Measurements from ENCODE around the gene DPP10. TPM values are rescaled to one million over a fixed set of nuclear protein-coding genes. Genes with fewer than 3 reads are reported as not detected.

The DPP10 gene
- total RNA-seq, 1 experiment from 2014 or later, result not detected

DNA sequence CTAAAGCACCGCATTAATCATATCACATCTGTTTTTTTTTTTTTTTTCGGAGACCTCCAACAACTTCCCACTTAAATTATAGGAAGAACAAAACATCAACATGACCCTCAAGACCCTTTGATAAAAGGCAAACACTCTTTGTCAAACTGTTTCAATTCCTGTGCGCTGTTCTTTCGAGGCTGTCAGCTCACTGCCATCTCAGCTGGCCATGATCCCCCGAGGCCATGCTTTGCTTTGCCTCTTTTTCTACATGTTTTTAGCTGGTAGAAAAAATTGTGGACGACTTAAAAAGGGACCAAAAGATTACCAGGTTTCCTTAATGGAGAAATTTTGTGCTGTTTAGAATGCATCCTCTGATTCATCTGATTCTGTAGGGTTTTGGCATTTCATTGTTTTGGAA is 138.2 kb downstream of the DPP10 start:
- Mint-ChIP-seq H3K36me3 (ENCODE audit: insufficient read depth, unreplicated experiment) (no peaks in the 10 kb centered on the region), H3K4me3 (ENCODE audit: low read depth, unreplicated experiment) (no peak overlapping the region), H3K27me3 (ENCODE audit: unreplicated experiment) (peaks cover 17% of the 10 kb centered on the region), H3K27ac (ENCODE audit: unreplicated experiment) (no peak overlapping the region), H3K4me1 (ENCODE audit: low read depth, unreplicated experiment) (no peaks in the 10 kb centered on the region), H3K9me3 (ENCODE audit: low read depth, unreplicated experiment) (no peaks in the 10 kb centered on the region)
- intact Hi-C loops (cut with micrococcal nuclease; ENCODE audit: unreplicated experiment), result no loop called here
- CTCF ChIA-PET, result interaction anchor here (0.7 kb wide), 1 partner anchor 68 kb away, joined by 4 read pairs; no protein-coding TSS in a partner anchor
- DNase-seq, result no peak
- no peak for TF ChIP-seq CTCF (IDR thresholded peaks at IDR 0.05; ENCODE audit: unreplicated experiment)
- BruUV-seq (replicated peaks), result no TSS peak

DNA sequence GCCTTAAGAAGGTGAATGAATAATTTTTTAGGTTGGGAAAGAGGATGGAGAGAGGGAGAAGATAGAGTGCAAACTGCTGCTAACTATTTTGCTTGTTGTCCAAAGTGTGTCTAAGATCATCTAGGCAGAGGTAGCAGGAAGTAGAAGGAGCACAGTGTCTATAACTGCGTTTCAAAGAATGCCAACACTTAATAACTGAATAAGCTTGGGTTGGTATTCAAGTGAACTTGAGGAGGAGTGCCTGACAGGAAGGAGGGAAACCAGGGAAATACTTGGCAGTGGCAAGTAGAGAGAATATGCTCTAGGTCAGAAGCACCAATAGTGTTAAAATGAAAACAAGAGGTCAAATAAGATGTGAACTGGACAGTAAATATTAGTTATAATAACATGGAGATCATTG is 155.9 kb downstream of the DPP10 start:
- no TSS peak for BruUV-seq (replicated peaks)
- CTCF ChIA-PET, result no interaction called here
- Mint-ChIP-seq H3K27ac (ENCODE audit: unreplicated experiment) (no peak overlapping the region), H3K9me3 (ENCODE audit: low read depth, unreplicated experiment) (no peaks in the 10 kb centered on the region), H3K27me3 (ENCODE audit: unreplicated experiment) (peaks cover 13% of the 10 kb centered on the region), H3K36me3 (ENCODE audit: insufficient read depth, unreplicated experiment) (no peaks in the 10 kb centered on the region), H3K4me3 (ENCODE audit: low read depth, unreplicated experiment) (no peak overlapping the region), H3K4me1 (ENCODE audit: low read depth, unreplicated experiment) (no peaks in the 10 kb centered on the region)
- no peak for DNase-seq
- TF ChIP-seq CTCF (IDR thresholded peaks at IDR 0.05; ENCODE audit: unreplicated experiment), result no peak
- intact Hi-C loops (cut with micrococcal nuclease; ENCODE audit: unreplicated experiment), result no loop called here

GRCh38 chr2:114609203-114609602 is 166.8 kb downstream of the DPP10 start:
- TF ChIP-seq CTCF (IDR thresholded peaks at IDR 0.05; ENCODE audit: unreplicated experiment), result no peak
- no peaks in the 10 kb centered on the region for H3K36me3 Mint-ChIP-seq (ENCODE audit: insufficient read depth, unreplicated experiment)
- H3K4me1 Mint-ChIP-seq (ENCODE audit: low read depth, unreplicated experiment), result no peaks in the 10 kb centered on the region
- CTCF ChIA-PET, result no interaction called here
- BruUV-seq (replicated peaks), result no TSS peak
- intact Hi-C loops (cut with micrococcal nuclease; ENCODE audit: unreplicated experiment), result no loop called here
- peaks cover 2% of the 10 kb centered on the region for H3K9me3 Mint-ChIP-seq (ENCODE audit: low read depth, unreplicated experiment)
- peaks cover 33% of the 10 kb centered on the region for H3K27me3 Mint-ChIP-seq (ENCODE audit: unreplicated experiment)
- no peak for DNase-seq
- no peak overlapping the region for H3K27ac Mint-ChIP-seq (ENCODE audit: unreplicated experiment)
- no peak overlapping the region for H3K4me3 Mint-ChIP-seq (ENCODE audit: low read depth, unreplicated experiment)

DNA sequence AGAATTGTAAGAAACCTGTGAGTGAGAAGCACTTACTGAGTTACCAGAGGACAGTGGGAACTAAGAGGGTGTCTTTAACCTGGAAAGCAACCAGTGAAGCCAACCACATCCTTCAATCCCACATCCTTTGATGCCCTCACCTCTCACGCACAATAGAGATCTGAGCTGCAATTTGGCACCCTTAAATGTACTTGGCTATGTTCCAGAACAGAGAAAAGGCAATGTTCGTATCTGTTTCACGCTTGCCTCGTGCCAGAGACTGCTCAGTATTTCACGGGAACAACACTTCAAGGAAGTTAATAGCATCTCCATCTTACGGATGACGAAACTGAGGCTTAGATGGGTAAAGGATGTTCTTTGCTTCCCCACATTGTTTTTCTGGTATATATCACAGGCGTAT is 167.4 kb downstream of the DPP10 start:
- CTCF ChIA-PET, result no interaction called here
- DNase-seq, result no peak
- intact Hi-C loops (cut with micrococcal nuclease; ENCODE audit: unreplicated experiment), result no loop called here
- no peaks in the 10 kb centered on the region for H3K4me1 Mint-ChIP-seq (ENCODE audit: low read depth, unreplicated experiment)
- H3K27me3 Mint-ChIP-seq (ENCODE audit: unreplicated experiment), result peaks cover 33% of the 10 kb centered on the region
- BruUV-seq (replicated peaks), result no TSS peak
- no peak for TF ChIP-seq CTCF (IDR thresholded peaks at IDR 0.05; ENCODE audit: unreplicated experiment)
- H3K27ac Mint-ChIP-seq (ENCODE audit: unreplicated experiment), result no peak overlapping the region
- H3K9me3 Mint-ChIP-seq (ENCODE audit: low read depth, unreplicated experiment), result peaks cover 2% of the 10 kb centered on the region
- H3K4me3 Mint-ChIP-seq (ENCODE audit: low read depth, unreplicated experiment), result no peak overlapping the region
- no peaks in the 10 kb centered on the region for H3K36me3 Mint-ChIP-seq (ENCODE audit: insufficient read depth, unreplicated experiment)
